GM19193 (cell line): Measurements from ENCODE around the gene SH2D1A.

Experiments used
- POLR2A ChIP-seq: IDR thresholded peaks from 4 replicates; pipeline ENCODE4 v1.6.1; 2011; ENCODE audit not compliant: insufficient read depth, insufficient read length; ENCODE audit errors: extremely low read depth

The SH2D1A gene

DNA sequence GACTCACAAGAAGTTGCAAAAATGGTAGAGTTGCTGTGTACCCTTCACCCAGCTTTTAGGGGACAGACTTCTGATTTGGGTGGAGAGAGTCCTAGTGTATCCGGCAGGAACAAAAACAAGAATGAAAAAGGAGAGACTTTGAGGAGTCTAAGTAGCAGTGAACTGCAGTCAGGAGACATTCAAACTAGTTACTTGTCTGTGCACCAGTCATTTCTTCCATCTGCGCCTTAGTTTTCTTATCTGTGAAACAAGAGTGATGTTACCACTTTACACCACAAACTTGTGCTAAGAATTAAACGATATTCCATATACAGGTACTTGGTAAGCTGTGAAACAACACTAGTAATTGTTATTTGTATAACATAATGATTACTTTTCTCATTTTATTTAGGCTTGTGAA, 47.3 kb downstream of the SH2D1A start:
- no peak for TF ChIP-seq POLR2A

DNA sequence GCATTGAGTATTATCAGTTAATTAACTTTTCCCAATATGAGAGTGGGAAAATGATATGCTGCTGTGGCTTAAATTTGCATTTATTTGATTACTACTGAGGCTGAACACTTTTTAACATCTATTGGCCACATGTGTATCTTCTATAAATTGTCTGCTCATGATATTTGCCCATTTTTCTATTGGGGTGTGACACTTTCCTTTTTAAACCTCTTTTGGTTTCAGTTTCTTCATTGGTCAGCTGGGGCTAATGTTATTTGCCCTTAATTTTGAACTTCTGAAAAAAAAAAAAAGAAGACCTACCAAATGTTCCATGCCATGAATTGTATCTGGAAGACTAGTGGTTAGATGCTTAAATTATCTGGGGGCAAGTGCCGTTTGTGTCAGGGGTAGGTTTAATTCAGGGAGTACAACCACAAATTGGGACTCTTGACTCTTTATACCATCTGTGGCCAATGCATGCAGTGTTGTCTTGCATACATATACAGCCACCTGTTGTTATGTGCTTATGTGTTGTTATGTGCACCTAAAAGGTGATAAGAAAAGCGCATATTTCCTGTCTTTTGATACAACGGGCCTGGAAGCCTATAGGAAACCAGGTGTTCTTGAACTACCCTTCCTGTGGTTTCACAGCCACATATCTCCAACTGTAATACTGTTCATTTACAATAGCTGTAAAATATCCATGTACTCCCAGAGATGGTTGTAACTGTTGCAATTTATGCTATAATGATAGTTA, 49.0 kb downstream of the SH2D1A start:
- TF ChIP-seq POLR2A: no peak

DNA sequence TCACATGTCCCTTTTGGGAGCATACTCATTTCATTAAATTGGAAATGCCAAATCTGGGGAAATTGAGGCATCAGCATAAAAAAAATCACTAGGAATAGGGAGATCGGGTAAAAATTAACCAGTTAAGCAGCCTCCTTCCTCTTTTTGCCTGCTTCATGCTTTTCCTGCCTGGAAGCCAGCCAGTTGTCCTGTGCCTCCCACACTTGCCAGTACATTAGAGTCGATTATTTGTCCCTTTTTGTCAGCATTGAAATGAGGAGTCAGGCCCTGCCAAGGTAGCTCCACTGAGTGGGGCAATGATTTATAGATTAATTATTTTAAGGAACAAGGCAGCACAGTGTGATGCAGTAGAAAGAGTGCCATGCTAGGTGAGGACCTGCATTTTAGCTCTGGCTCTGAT, 55.3 kb downstream of the SH2D1A start:
- no peak for TF ChIP-seq POLR2A

DNA sequence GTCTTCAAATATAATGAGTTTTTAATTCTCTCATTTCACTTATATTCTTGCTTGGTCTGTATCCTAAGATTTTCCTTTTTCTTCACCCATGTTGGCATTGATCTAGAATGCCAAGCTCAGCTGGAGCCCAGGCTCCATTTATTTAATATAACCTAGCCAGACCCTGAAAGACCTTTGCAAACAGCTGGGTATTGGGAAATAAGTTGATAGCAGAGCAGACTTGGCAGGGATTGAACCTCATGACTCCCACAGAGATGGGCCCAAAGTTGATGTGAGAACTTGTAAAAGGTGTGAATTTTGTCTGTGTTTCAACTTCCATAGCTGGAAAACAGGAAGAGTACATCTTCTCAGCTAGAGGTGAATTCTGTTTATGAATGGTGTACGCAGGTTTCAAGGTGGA, 59.5 kb downstream of the SH2D1A start:
- TF ChIP-seq POLR2A: no peak

DNA sequence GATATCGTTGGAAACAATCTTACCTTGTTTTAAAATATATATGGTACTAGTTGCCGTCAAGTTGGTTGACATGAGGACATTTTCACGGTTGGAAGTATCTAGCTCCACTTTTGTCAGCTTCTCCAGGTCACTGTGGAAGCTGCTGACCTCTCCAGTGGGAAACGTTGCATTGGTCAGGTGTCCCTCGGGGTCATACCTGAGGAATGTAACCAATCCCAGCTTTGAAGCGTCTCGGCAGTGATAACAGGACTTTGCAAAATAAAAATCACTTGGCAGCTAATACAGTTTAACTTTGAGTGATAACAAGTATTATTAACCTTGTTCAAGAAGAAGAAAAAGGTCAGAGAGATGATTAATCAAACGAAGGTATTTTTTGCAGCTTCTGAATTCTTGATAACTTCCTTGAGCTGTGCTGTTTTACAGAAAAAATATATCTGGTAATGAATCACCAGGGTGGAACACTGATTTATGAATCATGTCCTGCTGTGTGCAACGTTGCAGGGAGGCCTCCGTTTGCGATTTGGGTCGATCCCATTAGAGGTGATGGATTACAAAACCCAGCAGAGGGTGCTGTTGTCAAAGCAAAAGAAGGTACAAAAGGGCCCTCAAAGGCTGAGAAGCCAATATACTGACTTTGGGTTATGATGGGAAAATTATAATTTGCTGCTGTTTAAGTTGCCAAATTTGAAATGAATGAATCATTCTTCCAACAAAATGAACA, 60.1 kb downstream of the SH2D1A start:
- no peak for TF ChIP-seq POLR2A

DNA sequence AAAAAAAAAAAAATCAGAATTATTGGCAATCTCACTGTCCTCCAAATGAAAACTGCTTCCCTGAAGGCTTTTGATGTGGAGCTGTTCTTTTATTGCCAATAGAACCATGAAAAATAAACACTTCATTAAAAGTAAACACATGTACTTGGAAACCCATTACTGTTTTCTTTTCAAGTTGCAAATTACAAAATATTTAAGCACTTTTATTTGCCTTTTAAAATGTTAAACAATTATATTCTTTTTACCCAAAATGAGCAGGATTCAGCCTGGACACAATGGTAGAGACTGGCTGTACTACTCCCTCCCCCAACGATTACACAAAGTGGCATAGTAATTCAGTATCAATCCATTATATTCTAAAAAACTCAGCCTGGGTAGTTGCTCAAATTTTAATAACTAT, 60.9 kb downstream of the SH2D1A start:
- TF ChIP-seq POLR2A: no peak

DNA sequence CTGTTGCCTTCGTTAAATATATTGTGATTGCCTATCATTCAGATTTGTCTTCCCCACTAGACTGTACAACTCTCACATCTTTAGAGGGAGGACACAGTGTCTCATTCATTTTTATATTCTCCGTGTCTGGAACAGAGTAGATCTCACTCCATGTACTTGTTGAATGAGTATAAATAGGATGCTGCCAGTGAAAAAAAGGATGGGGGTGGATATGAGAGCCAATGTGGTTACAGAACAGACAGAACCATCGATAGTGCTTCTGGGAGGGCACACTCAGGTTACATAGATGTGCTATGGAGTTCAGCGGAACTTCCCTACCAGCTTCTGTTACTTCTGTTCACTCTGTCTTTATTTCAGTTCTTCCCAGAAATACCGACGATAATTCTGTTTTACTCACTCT, 66.9 kb downstream of the SH2D1A start:
- TF ChIP-seq POLR2A: no peak

DNA sequence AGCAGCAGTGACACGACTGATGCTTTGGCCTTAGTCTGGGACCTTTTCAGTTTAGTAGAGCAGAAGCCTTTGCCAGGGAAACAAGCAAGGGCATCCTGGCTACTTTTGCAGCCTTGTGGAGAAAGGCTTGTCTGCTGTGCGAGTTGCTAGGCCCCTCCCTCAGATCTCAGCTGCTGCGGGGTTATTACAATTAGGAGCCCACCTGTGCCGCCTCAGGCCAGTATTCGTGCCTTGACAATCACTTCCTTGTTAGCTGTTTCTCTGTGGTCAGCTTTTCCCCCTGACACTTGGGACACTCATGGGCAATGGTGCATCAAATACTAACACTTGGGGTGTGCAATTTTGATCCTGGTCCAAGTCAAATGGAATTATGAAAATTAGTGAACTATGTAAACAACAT, 67.9 kb downstream of the SH2D1A start:
- TF ChIP-seq POLR2A: no peak

DNA sequence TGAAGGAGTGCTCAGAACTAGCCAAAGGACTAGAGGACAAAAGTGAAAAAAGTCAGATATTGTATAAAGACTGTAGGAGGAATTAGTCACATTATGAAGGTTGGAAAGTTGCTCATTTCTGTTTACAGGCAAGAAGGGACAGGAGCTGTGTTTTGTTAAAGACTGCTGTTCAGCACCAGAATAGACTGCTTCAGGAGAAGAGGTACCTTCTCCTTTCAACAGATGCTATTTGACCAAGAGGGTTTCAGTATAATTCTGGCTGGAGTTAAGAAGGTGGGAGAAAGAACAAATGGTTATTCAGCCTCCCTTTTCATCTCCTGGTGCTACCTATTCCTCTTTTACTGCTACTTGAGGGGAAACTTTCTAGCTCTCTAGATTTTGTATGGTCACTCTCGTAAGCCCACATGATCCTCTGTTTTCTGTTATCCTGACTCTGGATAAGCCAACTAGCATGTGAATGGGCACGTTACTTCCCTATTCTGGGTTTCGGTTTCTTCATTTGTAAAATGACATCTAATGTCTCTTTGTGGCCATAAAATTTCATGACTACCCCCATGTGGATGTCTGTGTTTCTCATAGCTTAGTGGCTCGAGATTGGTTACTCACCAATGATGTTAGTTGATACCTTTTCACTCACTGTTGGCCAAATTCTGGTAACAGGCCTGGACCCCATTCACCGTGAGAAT, 68.9 kb downstream of the SH2D1A start:
- TF ChIP-seq POLR2A: no peak

DNA sequence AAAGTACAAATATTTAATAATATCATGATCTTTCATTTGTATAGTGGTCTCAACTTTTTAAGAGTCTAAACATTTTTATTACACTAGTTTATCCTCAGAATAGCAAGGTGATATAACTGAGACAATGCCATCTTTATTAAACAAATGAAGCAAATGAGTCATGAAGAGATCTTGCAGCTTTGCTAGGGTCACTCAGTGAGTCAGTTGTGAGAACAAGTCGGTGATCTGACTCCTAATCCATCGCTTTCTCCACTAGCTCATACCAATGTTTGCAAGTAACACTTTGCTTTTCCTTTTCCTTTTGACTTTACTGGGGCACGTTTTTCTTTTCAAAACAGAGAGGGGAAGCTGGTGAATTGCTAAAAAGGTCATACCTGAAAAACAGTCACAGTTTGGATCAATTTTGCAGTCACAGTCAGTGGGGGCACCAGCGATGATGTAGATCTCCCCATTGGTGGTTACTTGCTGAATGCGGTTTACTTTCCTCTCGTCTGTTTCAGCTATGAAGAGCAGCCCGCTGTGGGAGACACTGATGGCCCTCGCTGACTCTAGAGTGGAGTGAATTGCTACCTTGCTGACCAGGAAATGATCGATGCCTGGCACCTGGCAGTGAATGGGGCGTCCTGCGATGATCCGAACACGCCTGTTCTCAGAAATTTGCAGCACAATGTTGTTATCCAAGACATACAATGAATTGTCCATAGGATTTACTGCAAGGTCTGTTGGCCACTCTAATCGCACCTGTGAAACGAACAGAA, 75.7 kb downstream of the SH2D1A start:
- no peak for TF ChIP-seq POLR2A
